NB4 (cell line): Measurements from ENCODE around the gene DSCAM.

ENCODE experiments used
- MAX ChIP-seq: IDR thresholded peaks from 2 replicates; pipeline ENCODE4 v1.6.1; 2011; ENCODE audit warnings: low read depth, low read length
- POLR2A ChIP-seq: IDR thresholded peaks from 2 replicates; pipeline ENCODE4 v1.6.1; 2011; ENCODE audit warnings: mild to moderate bottlenecking; ENCODE audit not compliant: insufficient read length; ENCODE audit errors: extremely low read depth
- TF ChIP-seq, protein P1 (sequence below): IDR thresholded peaks from one replicate; pipeline ENCODE4 v1.5.1; 2012; ENCODE audit warnings: low read depth, low read length

DNA sequence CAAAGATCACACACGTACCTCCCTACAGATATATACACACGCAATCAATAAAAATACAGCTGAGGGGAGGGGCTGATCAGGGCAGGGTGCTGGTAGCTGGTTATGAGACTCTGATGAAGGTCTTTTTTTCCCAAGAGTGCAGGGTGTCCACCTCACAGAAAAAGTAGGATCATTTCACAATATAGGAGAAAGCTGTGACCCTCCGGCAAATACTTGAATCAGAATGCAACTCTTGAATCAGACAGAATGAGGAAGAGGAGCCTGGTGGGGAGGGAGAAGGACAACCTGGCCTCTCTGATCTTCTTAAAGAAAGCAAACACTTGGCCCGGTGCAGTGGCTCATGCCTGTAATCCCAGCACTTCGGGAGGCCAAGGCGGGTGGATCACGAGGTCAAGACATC lies 710.4 kb downstream of the DSCAM start:
- TF ChIP-seq, protein P1, sequence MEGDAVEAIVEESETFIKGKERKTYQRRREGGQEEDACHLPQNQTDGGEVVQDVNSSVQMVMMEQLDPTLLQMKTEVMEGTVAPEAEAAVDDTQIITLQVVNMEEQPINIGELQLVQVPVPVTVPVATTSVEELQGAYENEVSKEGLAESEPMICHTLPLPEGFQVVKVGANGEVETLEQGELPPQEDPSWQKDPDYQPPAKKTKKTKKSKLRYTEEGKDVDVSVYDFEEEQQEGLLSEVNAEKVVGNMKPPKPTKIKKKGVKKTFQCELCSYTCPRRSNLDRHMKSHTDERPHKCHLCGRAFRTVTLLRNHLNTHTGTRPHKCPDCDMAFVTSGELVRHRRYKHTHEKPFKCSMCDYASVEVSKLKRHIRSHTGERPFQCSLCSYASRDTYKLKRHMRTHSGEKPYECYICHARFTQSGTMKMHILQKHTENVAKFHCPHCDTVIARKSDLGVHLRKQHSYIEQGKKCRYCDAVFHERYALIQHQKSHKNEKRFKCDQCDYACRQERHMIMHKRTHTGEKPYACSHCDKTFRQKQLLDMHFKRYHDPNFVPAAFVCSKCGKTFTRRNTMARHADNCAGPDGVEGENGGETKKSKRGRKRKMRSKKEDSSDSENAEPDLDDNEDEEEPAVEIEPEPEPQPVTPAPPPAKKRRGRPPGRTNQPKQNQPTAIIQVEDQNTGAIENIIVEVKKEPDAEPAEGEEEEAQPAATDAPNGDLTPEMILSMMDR, result no peak
- TF ChIP-seq POLR2A (no peak), MAX (no peak)
